Duodenal mucosa (tissue), 2 donors: ENCODE results near the gene ACSM5.

Experiments
- H3K27ac ChIP-seq: one replicate; pipeline ENCODE4 v1.7.0; 2013; ENCODE audit warnings: low read depth, low read length
- H3K27me3 ChIP-seq, 2 donors: one replicate each; pipeline ENCODE4 v1.7.0; 2013; ENCODE audit warnings: low read length in 2 of 2, control low read depth in 1 of 2; ENCODE audit not compliant: insufficient read depth in 2 of 2, control insufficient read depth in 1 of 2
- H3K36me3 ChIP-seq, 2 donors: one replicate each; pipeline ENCODE4 v1.7.0; 2013; ENCODE audit warnings: low read length in 2 of 2, control low read depth in 1 of 2; ENCODE audit not compliant: insufficient read depth in 2 of 2, control insufficient read depth in 1 of 2
- H3K4me1 ChIP-seq, 2 donors: one replicate each; pipeline ENCODE4 v1.7.0; 2013; ENCODE audit warnings: low read length in 2 of 2, control low read depth in 1 of 2; ENCODE audit not compliant: insufficient read depth in 2 of 2, control insufficient read depth in 1 of 2
- H3K4me3 ChIP-seq, 2 donors: one replicate each; pipeline ENCODE4 v1.7.0; 2013; ENCODE audit warnings: low read length in 2 of 2, low read depth in 1 of 2
- H3K9ac ChIP-seq, 2 donors: one replicate each; pipeline ENCODE4 v1.7.0; 2013; ENCODE audit warnings: low read length in 2 of 2, low read depth in 1 of 2
- H3K9me3 ChIP-seq, 2 donors: one replicate each; pipeline ENCODE4 v1.7.0; 2013; ENCODE audit warnings: low read length in 2 of 2, control low read depth in 1 of 2; ENCODE audit not compliant: control insufficient read depth in 1 of 2

The ACSM5 gene

DNA sequence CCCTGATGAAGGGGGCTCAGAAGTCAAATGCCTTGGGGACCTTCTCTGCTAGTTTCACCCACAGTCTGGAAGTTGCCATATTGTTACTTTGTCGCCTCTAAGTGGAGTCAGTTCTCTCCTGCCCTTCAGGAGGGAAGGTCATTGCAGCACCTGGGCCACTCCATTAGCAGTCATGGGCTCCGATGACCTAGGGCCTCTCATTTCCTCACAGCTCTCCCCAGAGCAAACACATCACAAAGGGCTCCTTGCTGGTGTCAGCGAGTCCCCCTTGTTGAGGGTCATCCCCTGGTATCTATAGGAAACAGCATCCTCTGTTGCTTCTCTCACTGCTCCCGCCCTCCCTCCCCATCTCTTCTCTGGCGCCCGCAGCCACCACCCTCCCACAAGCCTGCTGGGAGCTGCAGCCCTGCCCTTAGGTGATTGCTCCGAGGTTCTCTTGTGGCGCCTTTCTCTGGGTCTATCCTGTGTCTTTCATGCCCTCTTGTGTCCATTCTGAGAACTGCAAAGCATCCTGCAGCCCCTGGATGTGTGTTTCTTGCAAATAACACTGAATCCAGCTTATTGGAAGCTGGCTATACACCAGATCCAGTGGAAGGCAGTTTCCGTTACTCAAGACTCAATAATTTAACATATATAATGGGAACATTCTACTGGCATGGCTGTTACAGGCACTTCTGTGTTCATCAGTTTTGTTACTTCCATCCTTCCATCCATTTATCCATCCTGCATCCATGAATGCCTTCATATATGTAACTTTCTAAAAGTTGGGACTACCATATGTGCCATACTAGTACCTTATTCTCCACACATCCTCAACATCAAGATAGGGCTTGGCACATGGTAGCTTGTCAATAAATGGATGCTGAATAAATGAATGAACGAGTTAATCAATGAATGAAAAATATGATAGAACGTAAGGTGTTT is 26.0 kb upstream of the ACSM5 start:
- Histone ChIP-seq H3K27ac (no peak overlapping the region), H3K4me1 (peaks cover 4% of the 10 kb centered on the region in 2 donors), H3K27me3 (no peaks in the 10 kb centered on the region), H3K4me3 (no peak overlapping the region), H3K9ac (no peak overlapping the region), H3K36me3 (no peaks in the 10 kb centered on the region), H3K9me3 (no peaks in the 10 kb centered on the region)

DNA sequence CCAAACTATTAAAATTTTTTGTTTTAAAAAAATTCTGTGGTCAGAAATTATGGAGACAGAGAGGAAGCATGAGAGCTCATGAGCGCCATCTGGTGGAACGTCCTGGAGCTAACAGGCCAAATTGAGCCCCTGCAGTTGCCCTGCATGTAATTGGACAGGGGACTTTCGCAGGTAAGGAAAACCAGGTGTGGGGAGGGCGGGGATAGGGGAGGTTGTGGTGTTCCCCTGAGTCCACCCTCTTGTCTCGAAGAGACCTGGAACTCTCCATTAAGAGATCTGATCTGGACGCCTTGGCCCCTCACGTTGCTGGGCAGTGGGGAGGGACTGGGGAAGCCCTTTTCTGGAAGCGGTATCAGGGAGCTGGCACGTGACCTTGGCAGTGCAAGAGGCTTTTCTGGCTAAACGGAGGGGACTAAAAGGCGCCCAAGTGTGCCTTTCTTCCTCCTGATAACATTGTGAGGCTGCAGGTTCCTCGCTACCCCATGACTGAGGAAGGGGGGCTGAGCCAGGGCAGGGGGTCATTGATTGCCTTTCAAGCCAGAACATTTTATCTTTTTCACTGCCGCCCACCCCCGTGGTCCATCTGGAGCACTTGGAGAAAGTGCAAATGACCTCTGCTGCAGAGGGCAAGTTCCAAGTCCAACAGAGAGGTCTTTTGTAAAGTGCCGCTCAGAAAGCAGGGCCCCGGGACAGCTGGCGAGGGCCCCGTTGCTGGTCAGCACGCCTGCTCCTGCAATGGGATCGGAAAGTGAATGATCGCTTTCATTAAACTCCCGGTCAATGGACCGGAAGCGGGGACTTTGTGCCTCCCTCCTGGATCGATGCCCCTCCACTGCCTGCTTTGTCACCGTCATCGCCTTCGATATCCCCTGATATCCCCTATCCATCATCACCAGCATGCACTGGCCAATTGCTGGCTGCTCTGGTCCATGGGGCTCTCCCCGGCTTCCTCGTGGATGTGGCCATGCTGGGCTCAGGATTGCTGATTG is 23.2 kb upstream of the ACSM5 start:
- no peaks in the 10 kb centered on the region for H3K9me3 ChIP-seq
- no peaks in the 10 kb centered on the region for H3K27me3 ChIP-seq
- H3K27ac ChIP-seq: no peak overlapping the region
- peak overlapping the region; percentile 18 to 23 for H3K4me3 ChIP-seq
- H3K36me3 ChIP-seq: no peaks in the 10 kb centered on the region
- peaks cover 4% of the 10 kb centered on the region in 2 donors for H3K4me1 ChIP-seq
- no peak overlapping the region for H3K9ac ChIP-seq

DNA sequence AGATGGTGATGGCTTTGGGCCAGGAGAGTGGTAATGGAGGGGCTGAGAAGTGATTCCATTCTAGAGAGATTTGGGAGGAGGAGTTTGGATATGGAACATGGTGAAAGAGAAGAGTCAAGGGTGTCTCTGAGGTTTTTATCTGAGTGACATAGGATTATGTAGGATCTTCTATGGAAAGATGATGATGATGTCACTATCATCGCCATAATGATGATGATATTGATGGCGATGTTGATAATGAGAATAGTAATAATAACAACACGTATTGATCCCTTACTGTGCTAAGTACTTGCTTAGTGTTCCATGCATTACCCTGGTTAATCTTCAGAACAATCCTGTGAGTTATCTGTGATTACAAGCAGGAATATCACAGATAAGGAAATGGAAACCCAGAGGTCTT is 21.4 kb upstream of the ACSM5 start:
- H3K9me3 ChIP-seq: no peaks in the 10 kb centered on the region
- no peak overlapping the region for H3K4me3 ChIP-seq
- H3K9ac ChIP-seq: no peak overlapping the region
- no peak overlapping the region for H3K27ac ChIP-seq
- no peaks in the 10 kb centered on the region for H3K36me3 ChIP-seq
- peaks cover 4% of the 10 kb centered on the region in 2 donors for H3K4me1 ChIP-seq
- H3K27me3 ChIP-seq: no peaks in the 10 kb centered on the region

DNA sequence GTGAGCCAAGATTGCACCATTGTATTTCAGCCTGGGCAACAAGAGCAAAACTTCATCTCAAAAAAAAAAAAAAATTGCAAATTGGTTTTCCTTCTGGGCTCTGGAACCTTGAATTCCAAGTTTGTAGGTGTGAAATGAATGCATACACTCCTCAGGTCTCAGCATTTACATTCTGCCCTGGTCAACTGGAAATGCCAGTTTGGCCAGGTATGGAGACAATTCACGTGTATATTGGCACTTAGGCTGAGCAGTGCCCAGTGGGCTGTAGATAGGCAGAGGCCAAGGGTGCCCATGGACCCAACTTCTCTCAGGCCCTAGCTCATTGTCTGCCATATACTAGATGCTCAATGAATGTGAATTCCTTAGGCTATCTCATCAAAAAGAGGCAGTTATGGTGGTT is 20.5 kb upstream of the ACSM5 start:
- Histone ChIP-seq H3K4me1 (peaks cover 5% of the 10 kb centered on the region in 2 donors), H3K36me3 (no peaks in the 10 kb centered on the region), H3K9ac (no peak overlapping the region), H3K27ac (no peak overlapping the region), H3K27me3 (no peaks in the 10 kb centered on the region), H3K4me3 (no peak overlapping the region), H3K9me3 (no peaks in the 10 kb centered on the region)

DNA sequence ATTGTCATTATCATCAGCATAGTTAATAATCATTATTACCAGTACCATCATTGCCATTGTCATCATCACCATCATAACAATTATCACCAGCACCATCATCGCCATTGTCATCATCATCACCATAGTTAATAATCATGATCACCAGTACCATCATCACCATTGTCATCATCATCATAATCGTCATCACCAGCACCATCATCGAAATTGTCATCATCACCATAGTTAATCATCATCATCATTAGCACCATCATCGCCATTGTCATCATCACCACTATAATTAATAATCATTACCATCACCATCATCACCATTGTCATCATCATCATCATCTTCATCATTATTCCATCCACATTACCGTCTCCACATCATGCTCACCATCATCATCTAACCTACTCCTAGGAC is 18.3 kb upstream of the ACSM5 start:
- Histone ChIP-seq H3K4me1 (peaks cover 8 to 9% of the 10 kb centered on the region in 2 donors), H3K27ac (no peak overlapping the region), H3K36me3 (no peaks in the 10 kb centered on the region), H3K4me3 (no peak overlapping the region), H3K27me3 (no peaks in the 10 kb centered on the region), H3K9ac (no peak overlapping the region), H3K9me3 (no peaks in the 10 kb centered on the region)

DNA sequence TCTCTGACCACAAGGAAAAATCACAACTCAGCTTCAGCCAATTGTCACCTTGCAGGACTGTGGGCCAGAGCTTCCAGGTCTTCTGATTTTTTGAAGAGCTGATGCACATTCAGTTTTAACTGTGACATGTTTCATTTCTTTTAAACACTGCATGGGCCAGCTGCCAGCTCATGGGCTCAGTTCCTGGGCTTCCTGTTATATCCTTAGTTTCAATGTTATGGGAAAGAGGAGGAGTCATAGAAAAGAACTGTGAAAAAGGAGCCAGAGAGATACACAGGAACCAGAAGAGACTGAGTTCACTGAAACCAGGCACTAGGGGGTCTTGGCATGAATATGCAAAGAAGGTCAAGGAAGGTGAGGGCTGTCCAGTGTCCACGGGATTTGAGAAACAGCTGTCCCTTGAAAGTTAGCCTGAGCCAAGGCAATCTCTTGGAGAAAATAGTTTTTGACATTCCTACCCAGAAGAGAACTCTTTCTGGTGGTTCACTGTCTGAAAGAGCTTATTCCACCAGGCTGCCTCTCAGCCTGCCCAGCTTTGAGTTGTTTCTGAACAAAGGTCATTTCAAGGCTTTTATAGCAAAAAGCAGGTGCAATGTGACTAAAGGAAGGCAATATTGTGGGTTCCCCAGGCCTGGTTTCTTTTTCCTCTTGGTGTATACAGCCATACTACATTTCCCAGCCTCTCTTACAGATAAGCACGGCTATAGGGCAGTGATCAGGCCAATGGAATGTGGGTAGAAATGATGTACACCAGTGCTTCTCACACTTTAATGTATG is 15.3 kb upstream of the ACSM5 start:
- no peak overlapping the region for H3K4me3 ChIP-seq
- H3K4me1 ChIP-seq: peaks cover 6 to 7% of the 10 kb centered on the region in 2 donors
- no peak overlapping the region for H3K27ac ChIP-seq
- H3K27me3 ChIP-seq: no peaks in the 10 kb centered on the region
- H3K36me3 ChIP-seq: no peaks in the 10 kb centered on the region
- no peak overlapping the region for H3K9ac ChIP-seq
- H3K9me3 ChIP-seq: no peaks in the 10 kb centered on the region

DNA sequence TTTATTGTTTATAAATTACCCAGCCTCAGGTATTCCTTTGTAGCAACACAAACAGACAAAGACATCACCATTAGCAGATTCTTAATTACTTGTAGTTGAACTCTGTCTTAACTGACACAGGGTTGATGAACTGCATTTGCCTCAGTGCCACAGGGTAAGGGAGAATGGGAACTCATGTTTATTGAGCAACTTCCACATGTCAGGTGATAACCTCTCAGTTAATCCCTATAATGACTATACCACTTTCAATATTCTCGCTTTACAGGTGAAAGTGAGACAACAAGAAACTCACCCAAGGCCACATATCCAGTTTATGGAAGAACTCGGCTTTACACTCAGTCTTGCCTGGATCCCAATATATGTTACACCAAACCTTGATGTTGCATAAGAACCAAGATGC is 13.4 kb upstream of the ACSM5 start:
- H3K27me3 ChIP-seq: no peaks in the 10 kb centered on the region
- H3K36me3 ChIP-seq: no peaks in the 10 kb centered on the region
- no peaks in the 10 kb centered on the region for H3K9me3 ChIP-seq
- H3K4me1 ChIP-seq: peaks cover 6 to 9% of the 10 kb centered on the region in 2 donors
- no peak overlapping the region for H3K9ac ChIP-seq
- H3K4me3 ChIP-seq: no peak overlapping the region
- H3K27ac ChIP-seq: no peak overlapping the region

DNA sequence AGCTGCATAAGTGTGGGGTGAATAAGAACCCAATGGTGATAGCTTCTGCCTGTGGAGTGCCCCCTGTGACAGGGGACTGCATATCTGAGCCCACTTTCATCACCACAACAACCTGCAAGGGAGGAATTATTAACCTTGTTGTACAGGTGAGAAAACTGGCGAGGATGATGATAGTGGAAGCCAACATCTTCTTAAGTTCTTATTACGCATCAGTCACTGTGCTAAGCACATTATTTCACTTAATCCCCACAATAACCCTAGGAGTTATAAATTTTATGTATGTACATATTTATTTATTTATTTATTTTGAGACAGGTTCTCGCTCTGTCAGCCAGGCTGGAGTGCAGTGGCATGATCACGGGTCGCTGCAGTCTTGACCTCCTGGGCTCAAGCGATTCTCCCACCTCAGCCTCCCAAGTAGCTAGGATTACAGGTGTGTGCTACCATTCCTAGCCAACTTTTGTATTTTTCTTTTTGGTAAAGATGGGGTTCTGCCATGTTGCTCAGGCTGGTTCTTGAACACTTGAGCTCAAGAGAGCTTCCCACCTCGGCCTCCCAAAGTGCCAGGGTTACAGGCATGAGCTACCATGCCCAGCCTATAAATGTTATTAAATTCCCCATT is 12.4 kb upstream of the ACSM5 start:
- Histone ChIP-seq H3K36me3 (no peaks in the 10 kb centered on the region), H3K27ac (no peak overlapping the region), H3K4me3 (no peak overlapping the region), H3K9me3 (no peaks in the 10 kb centered on the region), H3K4me1 (peaks cover 6 to 11% of the 10 kb centered on the region in 2 donors), H3K27me3 (no peaks in the 10 kb centered on the region), H3K9ac (no peak overlapping the region)

DNA sequence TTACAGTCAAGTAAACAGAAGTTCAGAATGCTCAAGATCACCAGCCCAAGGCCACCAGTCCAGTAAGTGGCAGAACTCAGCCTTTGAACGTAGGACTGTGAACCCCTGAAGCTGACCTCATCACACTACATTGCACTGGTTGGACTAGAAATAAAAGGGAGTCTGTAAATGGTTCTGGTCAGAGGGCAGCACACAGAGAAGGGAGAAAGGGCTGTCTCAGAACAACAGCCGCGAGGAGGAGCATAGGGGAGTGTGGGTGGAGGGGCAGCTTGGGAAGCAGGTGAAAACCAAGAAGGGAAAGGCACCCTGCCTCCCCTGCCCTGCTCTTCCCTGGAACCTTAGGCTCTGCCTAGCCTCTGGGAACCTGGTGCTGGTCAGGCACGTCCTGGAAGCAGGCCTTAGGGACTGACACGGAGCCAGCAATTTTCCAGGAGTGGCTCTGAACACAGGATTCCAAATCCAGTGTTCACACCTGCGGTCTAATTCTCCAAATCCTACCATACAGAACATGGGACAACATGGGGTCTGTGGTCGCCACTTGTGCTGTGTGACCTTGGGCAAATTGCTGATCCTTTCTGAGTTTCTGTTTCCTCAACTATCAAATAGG is 11.8 kb upstream of the ACSM5 start:
- no peaks in the 10 kb centered on the region for H3K27me3 ChIP-seq
- no peaks in the 10 kb centered on the region for H3K9me3 ChIP-seq
- peaks cover 6 to 11% of the 10 kb centered on the region in 2 donors for H3K4me1 ChIP-seq
- no peak overlapping the region for H3K9ac ChIP-seq
- H3K36me3 ChIP-seq: no peaks in the 10 kb centered on the region
- no peak overlapping the region for H3K4me3 ChIP-seq
- no peak overlapping the region for H3K27ac ChIP-seq
